Progenitor cell of endocrine pancreas (in vitro differentiated cells): ENCODE results near the gene CCL28. TPM values are rescaled to one million over a fixed set of nuclear protein-coding genes. Genes with fewer than 3 reads are reported as not detected.
A peak's percentile ranks its signal among the peaks of the same experiment; 100 is the strongest.
"Not testable (repeated sequence)": the region's sequence is repeated elsewhere in the genome, so short reads cannot be mapped to it uniquely, and the experiment has no call there.

Experiments used
- DNase-seq: peaks from one replicate; pipeline ENCODE4 v3.0.0; 2021; ENCODE audit warnings: low spot score; ENCODE audit not compliant: unreplicated experiment
- H3K27ac Mint-ChIP-seq: 2 replicates; pipeline ENCODE4 v1.8.0; 2021; ENCODE audit warnings: mild to moderate bottlenecking, moderate library complexity, mixed read lengths
- H3K27me3 Mint-ChIP-seq: 2 replicates; pipeline ENCODE4 v1.8.0; 2021; ENCODE audit warnings: mixed read lengths
- H3K36me3 Mint-ChIP-seq: 2 replicates; pipeline ENCODE4 v1.8.0; 2022; ENCODE audit warnings: mixed read lengths; ENCODE audit not compliant: insufficient read depth
- H3K4me1 Mint-ChIP-seq: 2 replicates; pipeline ENCODE4 v1.8.0; 2021; ENCODE audit warnings: low read depth, mixed read lengths
- H3K4me3 Mint-ChIP-seq: 2 replicates; pipeline ENCODE4 v1.8.0; 2021; ENCODE audit warnings: low read depth, mild to moderate bottlenecking, moderate library complexity, mixed read lengths
- H3K9me3 Mint-ChIP-seq: 2 replicates; pipeline ENCODE4 v1.8.0; 2021; ENCODE audit warnings: low read depth, mixed read lengths
- CTCF ChIP-seq: fragments of 200-600 bp; sonication (generic); IDR thresholded peaks from one replicate; pipeline ENCODE4 v1.5.0; 2021; ENCODE audit warnings: antibody characterized with exemption, mild to moderate bottlenecking; ENCODE audit not compliant: unreplicated experiment
- total RNA-seq: library from RNA; stranded (reverse); gene quantifications from 2 replicates; pipeline ENCODE4 v1.2.1, GENCODE V29; 2021

CCL28 gene
- total RNA-seq, 1 donor from 2014 or later = not detected

- Mint-ChIP-seq H3K27me3 (no peaks in the 10 kb centered on the region), H3K9me3 (no peaks in the 10 kb centered on the region), H3K4me1 (no peaks in the 10 kb centered on the region), H3K36me3 (no peaks in the 10 kb centered on the region), H3K27ac (no peak overlapping the region), H3K4me3 (no peak overlapping the region)
- no peak for TF ChIP-seq CTCF
- no peak for DNase-seq
Measured at GRCh38 chr5:43409809-43410271, 2.4 kb downstream of the CCL28 start.

- not testable (repeated sequence) for H3K36me3 Mint-ChIP-seq, H3K4me3 Mint-ChIP-seq, DNase-seq, H3K4me1 Mint-ChIP-seq, H3K9me3 Mint-ChIP-seq, H3K27ac Mint-ChIP-seq, H3K27me3 Mint-ChIP-seq
Measured at GRCh38 chr5:43402524-43403066, 9.6 kb downstream of the CCL28 start.

GRCh38 chr5:43401827-43402226 lies 10.4 kb downstream of the CCL28 start:
- no peak for DNase-seq
- TF ChIP-seq CTCF = peak; percentile 32
- Mint-ChIP-seq H3K27ac (no peak overlapping the region), H3K4me3 (no peak overlapping the region), H3K36me3 (no peaks in the 10 kb centered on the region), H3K9me3 (no peaks in the 10 kb centered on the region), H3K27me3 (peaks cover 5% of the 10 kb centered on the region), H3K4me1 (no peaks in the 10 kb centered on the region)

GRCh38 chr5:43400082-43400481 lies 12.1 kb downstream of the CCL28 start:
- Mint-ChIP-seq H3K36me3 (no peaks in the 10 kb centered on the region), H3K27me3 (peaks cover 5% of the 10 kb centered on the region), H3K4me1 (no peaks in the 10 kb centered on the region), H3K4me3 (no peak overlapping the region), H3K27ac (no peak overlapping the region), H3K9me3 (peaks cover 4% of the 10 kb centered on the region)
- TF ChIP-seq CTCF = no peak
- no peak for DNase-seq

- DNase-seq = no peak
- TF ChIP-seq CTCF = no peak
- Mint-ChIP-seq H3K4me1 (no peaks in the 10 kb centered on the region), H3K9me3 (peaks cover 4% of the 10 kb centered on the region), H3K4me3 (peak overlapping the region; percentile 44), H3K27ac (no peak overlapping the region), H3K27me3 (peaks cover 5% of the 10 kb centered on the region), H3K36me3 (no peaks in the 10 kb centered on the region)
Measured at GRCh38 chr5:43396762-43397304, 15.4 kb downstream of the CCL28 start.

GRCh38 chr5:43390471-43390870 lies 21.7 kb downstream of the CCL28 start:
- no peak overlapping the region for H3K4me3 Mint-ChIP-seq
- H3K36me3 Mint-ChIP-seq = no peaks in the 10 kb centered on the region
- H3K4me1 Mint-ChIP-seq = peaks cover 2% of the 10 kb centered on the region
- no peaks in the 10 kb centered on the region for H3K9me3 Mint-ChIP-seq
- no peak for DNase-seq
- no peak for TF ChIP-seq CTCF
- no peak overlapping the region for H3K27ac Mint-ChIP-seq
- no peaks in the 10 kb centered on the region for H3K27me3 Mint-ChIP-seq
